HG03025 (cell line): Measurements from ENCODE around the gene CKAP5.

Experiments used
- ATAC-seq: cut with Tn5 transposase; IDR thresholded peaks from one replicate; pipeline ENCODE4 v1.9.1; 2021; ENCODE audit warnings: mild to moderate bottlenecking, moderate library complexity; ENCODE audit not compliant: unreplicated experiment, low FRiP score

Gene CKAP5

GRCh38 chr11:46845740-46846509, at the start of gene CKAP5:
Gene CKAP5, minus strand, starts transcription at chr11:46846280. Its CDS starts 25,049 bp downstream, at chr11:46821231.
- peak; percentile 95 for ATAC-seq

GRCh38 chr11:46895821-46896220, 49.7 kb upstream of the CKAP5 start:
- no peak for ATAC-seq

- ATAC-seq, result no peak
Measured at GRCh38 chr11:46894961-46895360, 48.9 kb upstream of the CKAP5 start.

GRCh38 chr11:46894506-46894905, 48.4 kb upstream of the CKAP5 start:
- no peak for ATAC-seq

GRCh38 chr11:46892838-46893237, 46.8 kb upstream of the CKAP5 start:
- ATAC-seq, result no peak

GRCh38 chr11:46892109-46892508, 46.0 kb upstream of the CKAP5 start:
- ATAC-seq, result no peak

GRCh38 chr11:46890665-46891064, 44.6 kb upstream of the CKAP5 start:
- ATAC-seq, result no peak

- no peak for ATAC-seq
Measured at GRCh38 chr11:46889689-46890475, 43.8 kb upstream of the CKAP5 start.

- no peak for ATAC-seq
Measured at GRCh38 chr11:46889251-46889650, 43.2 kb upstream of the CKAP5 start.

GRCh38 chr11:46888636-46889035, 42.6 kb upstream of the CKAP5 start:
- ATAC-seq, result no peak

- ATAC-seq, result no peak
Measured at GRCh38 chr11:46886211-46886610, 40.1 kb upstream of the CKAP5 start.

GRCh38 chr11:46879056-46879585, 33.0 kb upstream of the CKAP5 start:
- no peak for ATAC-seq

GRCh38 chr11:46877580-46877979, 31.5 kb upstream of the CKAP5 start:
- no peak for ATAC-seq

GRCh38 chr11:46876471-46876870, 30.4 kb upstream of the CKAP5 start:
- no peak for ATAC-seq

GRCh38 chr11:46874586-46874985, 28.5 kb upstream of the CKAP5 start:
- ATAC-seq, result no peak

GRCh38 chr11:46868912-46869311, 22.8 kb upstream of the CKAP5 start:
- no peak for ATAC-seq

- no peak for ATAC-seq
Measured at GRCh38 chr11:46865340-46865739, 19.3 kb upstream of the CKAP5 start.

- no peak for ATAC-seq
Measured at GRCh38 chr11:46860218-46860617, 14.1 kb upstream of the CKAP5 start.

GRCh38 chr11:46858920-46859546, 13.0 kb upstream of the CKAP5 start:
- ATAC-seq, result no peak

GRCh38 chr11:46857666-46858065, 11.6 kb upstream of the CKAP5 start:
- no peak for ATAC-seq
